K562 (cell line): ENCODE results near the gene PRSS21. TPM values are rescaled to one million over a fixed set of nuclear protein-coding genes. Genes with fewer than 3 reads are reported as not detected.

ENCODE experiments used
- CBFB ChIP-seq: sonication (generic); formaldehyde crosslinking; IDR thresholded peaks from 2 replicates; pipeline ENCODE4 v1.4.0; 2020; ENCODE audit warnings: mild to moderate bottlenecking, missing genetic modification reagents
- CBX5 ChIP-seq: IDR thresholded peaks from 2 replicates; pipeline ENCODE4 v1.6.1; 2014; ENCODE audit warnings: low read depth, borderline replicate concordance
- CCNT2 ChIP-seq: IDR thresholded peaks from 2 replicates; pipeline ENCODE4 v1.6.1; 2011; ENCODE audit warnings: borderline replicate concordance, low read depth, mild to moderate bottlenecking, moderate library complexity, mixed read lengths, low read length; ENCODE audit not compliant: insufficient read length; ENCODE audit errors: extremely low read depth
- CTCF ChIP-seq, 3 experiments: IDR thresholded peaks in 2 of 3; conservative IDR thresholded peaks in 1 of 3; 2 replicates each; pipeline ENCODE4 v1.5.1; 2011 to 2012; ENCODE audit warnings: low read length in 3 of 3, mild to moderate bottlenecking in 3 of 3, control low read depth in 2 of 3, improper control_type of control experiment in 1 of 3, inconsistent platforms in 1 of 3, low read depth in 1 of 3, mixed read lengths in 1 of 3, moderate library complexity in 1 of 3; ENCODE audit not compliant: insufficient read depth in 2 of 3
- DPF2 ChIP-seq: fragments of 450-650 bp; IDR thresholded peaks from 2 replicates; pipeline ENCODE4 v1.6.1; 2016
- E2F6 ChIP-seq, 2 experiments: IDR thresholded peaks; 2 replicates each; pipeline ENCODE4 v1.6.1; 2011; ENCODE audit warnings: borderline replicate concordance in 1 of 2, control low read depth in 1 of 2, low read depth in 1 of 2, low read length in 1 of 2, mild to moderate bottlenecking in 1 of 2, mixed read lengths in 1 of 2, moderate library complexity in 1 of 2; ENCODE audit not compliant: insufficient read depth in 1 of 2, insufficient read length in 1 of 2, poor library complexity in 1 of 2, severe bottlenecking in 1 of 2; ENCODE audit errors: extremely low read depth in 1 of 2
- ETV1 ChIP-seq: fragments of 450-650 bp; conservative IDR thresholded peaks from 2 replicates; pipeline ENCODE4 v1.6.1; 2016; ENCODE audit warnings: missing genetic modification characterization, control low read depth, low read depth, missing compliant biosample characterization
- GABPA ChIP-seq: fragments of 200-800 bp; sonication (Bioruptor generic); conservative IDR thresholded peaks from 2 replicates; pipeline ENCODE4 v1.6.1; 2016; ENCODE audit warnings: low read depth, missing genetic modification characterization, missing compliant biosample characterization
- HDAC1 ChIP-seq, 2 experiments: fragments of 450-650 bp; IDR thresholded peaks; 2 replicates each; pipeline ENCODE4 v1.6.1; 2016 to 2017; ENCODE audit warnings: inconsistent platforms in 1 of 2, mild to moderate bottlenecking in 1 of 2, moderate library complexity in 1 of 2
- L3MBTL2 ChIP-seq: fragments of 450-650 bp; IDR thresholded peaks from 2 replicates; pipeline ENCODE4 v1.6.1; 2016; ENCODE audit warnings: mild to moderate bottlenecking, moderate library complexity
- MXI1 ChIP-seq: IDR thresholded peaks from 2 replicates; pipeline ENCODE4 v1.6.1; 2011; ENCODE audit warnings: low read depth, mild to moderate bottlenecking, improper control_type of control experiment, low read length
- MYNN ChIP-seq, 2 experiments: sonication (generic); formaldehyde crosslinking in 1 of 2; IDR thresholded peaks; 2 replicates each; pipeline versions ENCODE4 v1.5.0 to v1.6.1; 2016 to 2020; ENCODE audit warnings: antibody characterized with exemption in 1 of 2, missing genetic modification reagents in 1 of 2
- PHTF2 ChIP-seq: fragments of 250-450 bp; sonication (Bioruptor Pico); IDR thresholded peaks from 2 replicates; pipeline ENCODE4 v1.5.0; 2021; ENCODE audit warnings: mild to moderate bottlenecking
- POLR2AphosphoS5 ChIP-seq: IDR thresholded peaks from 2 replicates; pipeline ENCODE4 v1.6.1; 2011; ENCODE audit warnings: mild to moderate bottlenecking, low read depth, low read length, moderate library complexity; ENCODE audit not compliant: control insufficient read depth, insufficient read depth
- SAFB ChIP-seq: fragments of 200-400 bp; formaldehyde crosslinking; IDR thresholded peaks from 2 replicates; pipeline ENCODE4 v1.6.1; 2017; ENCODE audit warnings: low read depth, low read length, borderline replicate concordance
- SIN3B ChIP-seq: fragments of 450-650 bp; IDR thresholded peaks from 2 replicates; pipeline ENCODE4 v1.6.1; 2017; ENCODE audit warnings: low read depth, mild to moderate bottlenecking, moderate library complexity
- SNIP1 ChIP-seq: fragments of 450-650 bp; IDR thresholded peaks from 2 replicates; pipeline ENCODE4 v1.7.1; 2017; ENCODE audit warnings: low read depth, mild to moderate bottlenecking
- TAF1 ChIP-seq: IDR thresholded peaks from 2 replicates; pipeline ENCODE4 v1.6.1; 2011; ENCODE audit warnings: mild to moderate bottlenecking, low read length, moderate library complexity; ENCODE audit not compliant: insufficient read depth, control insufficient read depth, severe bottlenecking; ENCODE audit errors: extremely low read depth
- ZC3H4 ChIP-seq: sonication (generic); formaldehyde crosslinking; IDR thresholded peaks from 2 replicates; pipeline ENCODE4 v1.9.0; 2021; ENCODE audit warnings: missing genetic modification reagents, borderline replicate concordance
- ZNF316 ChIP-seq: fragments of 450-650 bp; IDR thresholded peaks from 2 replicates; pipeline ENCODE4 v1.6.1; 2016
- ZNF512 ChIP-seq: IDR thresholded peaks from 2 replicates; pipeline ENCODE4 v1.6.1; 2016; ENCODE audit warnings: missing genetic modification characterization, missing compliant biosample characterization
- ZNF699 ChIP-seq: fragments of 250-450 bp; sonication (Bioruptor Pico); IDR thresholded peaks from 2 replicates; pipeline ENCODE4 v1.8.0; 2021; ENCODE audit warnings: mild to moderate bottlenecking, moderate library complexity; ENCODE audit not compliant: insufficient replicate concordance
- ZNF778 ChIP-seq: fragments of 450-650 bp; formaldehyde crosslinking; IDR thresholded peaks from 2 replicates; pipeline ENCODE4 v1.4.0; 2020; ENCODE audit warnings: mild to moderate bottlenecking, moderate library complexity
- polyA plus RNA-seq, 8 experiments: library from polyadenylated mRNA; depleted of rRNA in 4 of 8; stranded (reverse) in 5 of 8; unstranded in 3 of 8; fragments of >200 nt; fragmentation: Nextera tagmentation in 2 of 8; fragmentation: Illumina TruSeq in 1 of 8; extraction: Ambion mirVana in 2 of 8; extraction: Trizol in 1 of 8; gene quantifications; 2 replicates each; pipeline versions ENCODE4 v1.2.1 to v1.2.3, GENCODE V29; 2011 to 2014; ENCODE audit warnings: inconsistent platforms in 1 of 8, missing spikeins in 1 of 8
- total RNA-seq, 7 experiments: library from RNA; depleted of rRNA in 6 of 7; stranded (reverse); fragments of >200 nt in 6 of 7; fragmentation: Illumina TruSeq in 2 of 7; extraction: Trizol in 2 of 7; gene quantifications; 2 replicates each; pipeline versions ENCODE4 v1.2.1 to v1.2.3, GENCODE V29; 2011 to 2021; ENCODE audit warnings: low replicate concordance in 1 of 7

PRSS21 gene
- total and polyA plus RNA-seq, 9 of the 15 experiments (the other 6 are each of a cell fraction or from before 2014, with no cell fraction given) = 12.1 to 121 (median 61.3) TPM

- no peak for TF ChIP-seq ZC3H4 (CRISPR knock-in tag)
- no peak for TF ChIP-seq PHTF2
- peak; percentile 85; the same call in 1 of the 2 replicates for TF ChIP-seq SAFB
- TF ChIP-seq ZNF778 = no peak
- TF ChIP-seq HDAC1 (IDR thresholded peaks at IDR 0.05) = peak in 1 of 2 experiments; percentile 28; a peak in 1 of 4 replicates
- no peak for TF ChIP-seq MYNN (IDR thresholded peaks at IDR 0.05)
- TF ChIP-seq MYNN (CRISPR knock-in tag; IDR thresholded peaks at IDR 0.05) = no peak
- TF ChIP-seq CCNT2 = no peak
- TF ChIP-seq CBX5 = 0 out of 2 replicates have a peak, but pooled peaks have one; percentile 26
- no peak for TF ChIP-seq DPF2
- no peak for TF ChIP-seq POLR2AphosphoS5
- TF ChIP-seq E2F6 (IDR thresholded peaks at IDR 0.05; ENCODE audit: borderline replicate concordance in 1 of 2, extremely low read depth in 1 of 2, insufficient read depth in 1 of 2, insufficient read length in 1 of 2, low read depth in 1 of 2, low read length in 1 of 2, poor library complexity in 1 of 2, severe bottlenecking in 1 of 2) = peak; percentile 86 to 89
- TF ChIP-seq ETV1 = peak; percentile 67; the same call in 1 of the 2 replicates
- no peak for TF ChIP-seq TAF1
- peak; percentile 69 to 84 (median 83) for TF ChIP-seq CTCF (IDR thresholded peaks at IDR 0.05 in 2 of 3, conservative IDR thresholded peaks at IDR 0.05 in 1 of 3; ENCODE audit: insufficient read depth in 2 of 3, low read depth in 1 of 3, low read length in 3 of 3)
- no peak for TF ChIP-seq ZNF699 (CRISPR knock-in tag)
- TF ChIP-seq L3MBTL2 = peak; percentile 83
- peak; percentile 52; the same call in 1 of the 2 replicates for TF ChIP-seq CBFB (CRISPR knock-in tag)
- no peak for TF ChIP-seq ZNF512
- TF ChIP-seq ZNF316 = no peak
- peak; percentile 91 for TF ChIP-seq GABPA (tag)
- TF ChIP-seq SNIP1 = no peak
- no peak for TF ChIP-seq SIN3B
- TF ChIP-seq MXI1 = no peak
Measured at GRCh38 chr16:2842340-2843000, 25.4 kb downstream of the PRSS21 start (continued).
